HG03520 (cell line): ENCODE results near the gene VAV1.
"Not testable (repeated sequence)": the region's sequence is repeated elsewhere in the genome, so short reads cannot be mapped to it uniquely, and the experiment has no call there.

ENCODE experiments used
- ATAC-seq: cut with Tn5 transposase; IDR thresholded peaks from one replicate; pipeline ENCODE4 v1.9.1; 2021; ENCODE audit warnings: mild to moderate bottlenecking, moderate library complexity; ENCODE audit not compliant: unreplicated experiment

Gene VAV1

GRCh38 chr19:6754653-6755463, 17.6 kb upstream of the VAV1 start:
- no peak for ATAC-seq

DNA sequence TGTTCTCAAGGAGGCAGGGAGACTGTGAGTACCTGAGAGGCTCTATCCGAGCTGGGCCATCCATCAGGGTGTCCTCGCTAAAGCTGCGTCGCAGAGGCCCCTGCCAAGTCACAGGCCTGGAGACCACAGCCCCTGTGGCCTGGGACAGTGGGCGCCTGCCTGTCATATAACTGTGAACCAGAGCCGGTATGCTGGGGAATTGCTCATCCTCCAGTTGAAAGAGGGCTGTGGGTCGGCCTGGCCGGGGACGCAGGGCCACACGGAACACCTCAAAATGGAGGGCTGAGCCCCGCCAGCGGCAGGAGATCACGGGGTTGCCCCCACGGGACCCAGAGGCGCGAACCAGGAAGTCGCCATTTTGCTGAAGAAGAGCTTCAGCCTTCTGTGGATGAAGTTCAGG, 11.9 kb upstream of the VAV1 start:
- no peak for ATAC-seq

GRCh38 chr19:6761053-6761676, 11.3 kb upstream of the VAV1 start:
- ATAC-seq = no peak

DNA sequence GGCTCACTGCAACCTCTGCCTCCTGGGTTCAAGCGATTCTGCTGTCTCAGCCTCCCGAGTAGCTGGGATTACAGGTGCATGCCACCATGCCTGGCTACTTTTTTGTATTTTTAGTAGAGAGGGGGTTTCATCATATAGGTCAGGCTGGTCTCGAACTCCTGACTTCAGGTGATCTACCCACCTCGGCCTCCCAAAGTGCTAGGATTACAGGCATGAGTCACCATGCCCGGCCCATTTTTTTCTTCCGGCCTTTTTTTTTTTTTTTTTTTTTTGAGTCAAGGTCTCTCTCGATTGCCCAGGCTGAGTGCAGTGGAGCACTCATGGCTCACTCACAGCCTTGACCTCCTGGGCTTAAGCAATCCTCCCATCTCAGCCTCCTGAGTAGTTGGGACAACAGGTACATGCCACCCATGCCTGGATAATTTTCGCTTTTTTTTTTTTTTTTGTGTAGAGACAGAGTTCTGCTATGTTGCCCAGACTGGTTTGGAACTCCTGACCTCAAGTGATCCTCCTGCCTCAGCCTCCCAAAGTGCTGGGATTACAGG, 10.2 kb upstream of the VAV1 start:
- ATAC-seq = not testable (repeated sequence)

DNA sequence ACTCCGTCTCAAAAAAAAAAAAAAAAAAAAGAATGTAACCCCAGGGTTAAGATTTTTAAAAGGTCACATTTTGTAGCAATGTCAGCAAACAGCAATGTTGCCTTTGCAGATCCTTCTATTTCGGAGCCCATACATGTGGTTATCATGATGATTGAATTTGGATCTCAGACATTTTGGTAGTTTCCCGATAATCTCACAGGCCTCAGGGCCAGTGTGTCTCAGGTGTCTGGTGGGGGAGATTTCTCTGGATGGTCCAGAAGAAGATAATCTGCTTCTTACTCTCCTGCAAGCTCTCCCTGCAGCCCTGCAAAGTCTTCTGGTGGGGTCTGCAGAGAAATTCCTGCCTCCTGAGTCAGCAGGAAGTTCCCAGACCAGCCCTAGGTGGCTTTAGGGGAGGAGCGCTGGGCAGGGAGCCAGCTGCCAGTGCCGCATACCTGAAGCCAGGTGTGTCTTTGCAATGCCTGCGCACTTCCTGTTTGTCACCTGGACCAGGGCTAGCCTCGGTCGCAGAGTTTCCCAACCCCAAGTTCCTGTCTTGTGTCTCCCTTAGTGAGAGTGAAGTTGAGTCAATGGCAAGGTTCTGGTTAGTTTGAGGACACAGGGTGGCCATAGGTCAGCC, 6.7 kb upstream of the VAV1 start:
- no peak for ATAC-seq

- no peak for ATAC-seq
Observed at GRCh38 chr19:6766357-6767080, 6.0 kb upstream of the VAV1 start.

GRCh38 chr19:6767081-6767356, 5.5 kb upstream of the VAV1 start:
- no peak for ATAC-seq

- peak; percentile 70 for ATAC-seq
Observed at GRCh38 chr19:6767357-6768235, 4.9 kb upstream of the VAV1 start, which contains the start of gene SH2D3A. Gene SH2D3A (minus strand): TSS chr19:6767435. CDS start chr19:6763748, 3,687 bp downstream.

GRCh38 chr19:6768236-6768785, 4.2 kb upstream of the VAV1 start:
- ATAC-seq = no peak

- no peak for ATAC-seq
Observed at GRCh38 chr19:6769006-6769619, 3.4 kb upstream of the VAV1 start.

- not testable (repeated sequence) for ATAC-seq
Observed at GRCh38 chr19:6771648-6772027, 870 bp upstream of the VAV1 start.

GRCh38 chr19:6772866-6773322, 386 bp downstream of the VAV1 start:
- ATAC-seq = no peak

DNA sequence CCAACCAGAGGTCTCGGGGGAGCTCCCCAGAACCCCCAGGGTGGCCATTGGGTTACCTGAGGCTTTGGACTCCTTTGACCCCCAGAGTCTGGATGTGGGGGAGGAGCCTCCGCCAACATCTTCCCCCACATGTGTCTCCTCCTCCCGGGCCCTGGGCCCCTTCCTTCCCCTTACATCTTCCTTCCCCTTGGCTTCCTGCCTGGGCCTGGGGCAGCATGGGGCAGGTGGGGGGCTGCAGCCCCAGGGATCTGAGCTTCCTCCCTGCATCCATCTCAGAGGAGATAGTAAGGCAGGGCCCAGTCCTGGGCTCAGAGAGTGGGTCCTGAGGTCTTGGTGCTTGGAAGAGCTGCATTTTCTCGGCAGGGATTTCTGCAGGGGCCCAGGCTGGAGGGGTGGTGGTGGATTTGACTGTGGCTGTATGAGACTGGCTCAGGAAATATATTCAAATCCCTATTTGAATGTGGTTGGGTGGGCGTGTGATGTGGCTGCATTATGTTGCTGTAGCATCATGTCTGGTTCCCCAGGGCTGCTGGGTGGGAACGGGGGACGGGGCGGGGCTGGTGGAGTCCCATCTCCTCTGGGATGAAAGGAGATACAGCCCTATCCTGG, 919 bp downstream of the VAV1 start:
- no peak for ATAC-seq

- no peak for ATAC-seq
Observed at GRCh38 chr19:6774821-6775707, 2.6 kb downstream of the VAV1 start.

DNA sequence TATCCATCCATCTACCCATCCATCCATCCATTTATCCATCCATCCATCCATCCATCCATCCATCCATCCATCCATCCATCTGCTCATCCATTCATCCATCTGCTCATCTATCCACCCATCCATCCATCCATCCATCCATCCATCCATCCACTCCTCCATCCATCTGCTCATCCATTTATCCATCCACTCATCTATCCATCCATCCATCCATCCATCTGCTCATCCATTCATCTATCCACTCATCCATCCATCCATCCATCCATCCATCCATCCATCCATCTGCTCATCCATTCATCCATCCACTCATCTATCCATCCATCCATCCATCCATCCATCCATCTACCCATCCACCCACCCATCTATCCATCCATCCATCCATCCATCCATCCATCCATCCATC, 3.5 kb downstream of the VAV1 start:
- not testable (repeated sequence) for ATAC-seq

- ATAC-seq = no peak
Observed at GRCh38 chr19:6776999-6777398, 4.5 kb downstream of the VAV1 start.

GRCh38 chr19:6777434-6777833, 4.9 kb downstream of the VAV1 start:
- ATAC-seq = no peak

DNA sequence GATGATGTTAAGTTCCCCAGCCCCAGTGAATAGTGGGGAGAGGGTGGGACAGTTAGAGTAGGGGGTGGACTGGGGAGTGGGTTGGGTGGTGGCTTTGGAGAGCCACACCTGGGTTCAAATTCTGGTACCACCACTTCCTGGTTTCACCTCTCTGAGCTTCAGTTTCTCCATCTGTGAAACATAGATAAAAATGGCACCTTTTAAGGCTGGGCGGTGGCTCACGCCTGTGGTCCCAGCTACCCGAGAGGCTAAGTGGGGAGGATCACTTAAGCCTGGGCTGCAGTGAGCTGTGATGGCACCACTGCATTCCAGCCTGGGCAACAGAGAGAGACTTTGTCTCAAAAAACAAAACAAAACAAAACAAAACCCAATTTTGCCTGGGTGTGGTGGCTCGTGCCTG, 5.9 kb downstream of the VAV1 start:
- no peak for ATAC-seq
